HepG2 (cell line): ENCODE measurements around the gene SLC39A1.

Experiments used
- CTCF ChIP-seq: sonication (generic); formaldehyde crosslinking; IDR thresholded peaks from 2 replicates; pipeline ENCODE4 v1.5.0; 2020; ENCODE audit warnings: mild to moderate bottlenecking, missing genetic modification reagents, moderate library complexity
- ESRRA ChIP-seq: sonication (generic); formaldehyde crosslinking; IDR thresholded peaks from 2 replicates; pipeline ENCODE4 v1.5.1; 2020; ENCODE audit warnings: mild to moderate bottlenecking, low read depth, missing genetic modification reagents
- IKZF1 ChIP-seq: fragments of 450-650 bp; IDR thresholded peaks from 2 replicates; pipeline ENCODE4 v1.7.1; 2016
- KLF9 ChIP-seq: IDR thresholded peaks from 2 replicates; pipeline ENCODE4 v1.6.1; 2016; ENCODE audit warnings: low read depth
- TAF1 ChIP-seq: sonication (generic); formaldehyde crosslinking; IDR thresholded peaks from 2 replicates; pipeline ENCODE4 v1.4.0; 2020; ENCODE audit warnings: missing genetic modification reagents
- TRIM24 ChIP-seq: sonication (generic); formaldehyde crosslinking; IDR thresholded peaks from 2 replicates; pipeline ENCODE4 v1.8.0; 2022; ENCODE audit warnings: mild to moderate bottlenecking, missing genetic modification reagents
- ZBTB38 ChIP-seq: sonication (generic); formaldehyde crosslinking; IDR thresholded peaks from 2 replicates; pipeline ENCODE4 v1.5.1; 2020; ENCODE audit warnings: mild to moderate bottlenecking, missing genetic modification reagents
- ZFP36L2 ChIP-seq: sonication (generic); formaldehyde crosslinking; IDR thresholded peaks from 2 replicates; pipeline ENCODE4 v1.4.0; 2020; ENCODE audit warnings: missing genetic modification reagents
- ZNF326 ChIP-seq: sonication (generic); formaldehyde crosslinking; IDR thresholded peaks from 2 replicates; pipeline ENCODE4 v1.4.0; 2020; ENCODE audit warnings: missing genetic modification reagents, borderline replicate concordance
- TF ChIP-seq, protein P1 (sequence below): sonication (generic); formaldehyde crosslinking; IDR thresholded peaks from 2 replicates; pipeline ENCODE4 v1.8.0; 2022; ENCODE audit warnings: missing genetic modification reagents, mild to moderate bottlenecking, inconsistent platforms, borderline replicate concordance
- TF ChIP-seq, protein P2 (sequence below): sonication (generic); formaldehyde crosslinking; IDR thresholded peaks from one replicate; pipeline ENCODE4 v1.5.1; 2020; ENCODE audit warnings: mild to moderate bottlenecking, missing genetic modification reagents; ENCODE audit errors: not compliant biosample characterization

- TF ChIP-seq CTCF (CRISPR knock-in tag) (no peak), ZBTB38 (no peak), ESRRA (no peak), IKZF1 (no peak), TAF1 (CRISPR knock-in tag) (no peak), ZNF326 (CRISPR knock-in tag) (no peak), ZFP36L2 (CRISPR knock-in tag) (no peak), TRIM24 (CRISPR knock-in tag) (no peak), KLF9 (CRISPR knock-in tag) (no peak)
- TF ChIP-seq, protein P1, sequence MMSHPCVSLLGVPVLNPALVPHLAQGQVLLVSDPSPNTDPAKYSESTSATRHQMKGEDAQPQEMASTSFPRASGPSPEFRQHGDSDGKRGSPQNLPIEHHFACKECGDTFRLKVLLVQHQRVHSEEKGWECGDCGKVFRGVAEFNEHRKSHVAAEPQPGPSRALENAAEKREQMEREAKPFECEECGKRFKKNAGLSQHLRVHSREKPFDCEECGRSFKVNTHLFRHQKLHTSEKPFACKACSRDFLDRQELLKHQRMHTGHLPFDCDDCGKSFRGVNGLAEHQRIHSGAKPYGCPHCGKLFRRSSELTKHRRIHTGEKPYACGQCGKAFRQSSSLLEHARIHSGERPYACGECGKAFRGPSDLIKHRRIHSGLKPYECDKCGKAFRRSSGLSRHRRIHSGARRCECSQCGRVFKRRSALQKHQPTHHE: no peak
- TF ChIP-seq, protein P2, sequence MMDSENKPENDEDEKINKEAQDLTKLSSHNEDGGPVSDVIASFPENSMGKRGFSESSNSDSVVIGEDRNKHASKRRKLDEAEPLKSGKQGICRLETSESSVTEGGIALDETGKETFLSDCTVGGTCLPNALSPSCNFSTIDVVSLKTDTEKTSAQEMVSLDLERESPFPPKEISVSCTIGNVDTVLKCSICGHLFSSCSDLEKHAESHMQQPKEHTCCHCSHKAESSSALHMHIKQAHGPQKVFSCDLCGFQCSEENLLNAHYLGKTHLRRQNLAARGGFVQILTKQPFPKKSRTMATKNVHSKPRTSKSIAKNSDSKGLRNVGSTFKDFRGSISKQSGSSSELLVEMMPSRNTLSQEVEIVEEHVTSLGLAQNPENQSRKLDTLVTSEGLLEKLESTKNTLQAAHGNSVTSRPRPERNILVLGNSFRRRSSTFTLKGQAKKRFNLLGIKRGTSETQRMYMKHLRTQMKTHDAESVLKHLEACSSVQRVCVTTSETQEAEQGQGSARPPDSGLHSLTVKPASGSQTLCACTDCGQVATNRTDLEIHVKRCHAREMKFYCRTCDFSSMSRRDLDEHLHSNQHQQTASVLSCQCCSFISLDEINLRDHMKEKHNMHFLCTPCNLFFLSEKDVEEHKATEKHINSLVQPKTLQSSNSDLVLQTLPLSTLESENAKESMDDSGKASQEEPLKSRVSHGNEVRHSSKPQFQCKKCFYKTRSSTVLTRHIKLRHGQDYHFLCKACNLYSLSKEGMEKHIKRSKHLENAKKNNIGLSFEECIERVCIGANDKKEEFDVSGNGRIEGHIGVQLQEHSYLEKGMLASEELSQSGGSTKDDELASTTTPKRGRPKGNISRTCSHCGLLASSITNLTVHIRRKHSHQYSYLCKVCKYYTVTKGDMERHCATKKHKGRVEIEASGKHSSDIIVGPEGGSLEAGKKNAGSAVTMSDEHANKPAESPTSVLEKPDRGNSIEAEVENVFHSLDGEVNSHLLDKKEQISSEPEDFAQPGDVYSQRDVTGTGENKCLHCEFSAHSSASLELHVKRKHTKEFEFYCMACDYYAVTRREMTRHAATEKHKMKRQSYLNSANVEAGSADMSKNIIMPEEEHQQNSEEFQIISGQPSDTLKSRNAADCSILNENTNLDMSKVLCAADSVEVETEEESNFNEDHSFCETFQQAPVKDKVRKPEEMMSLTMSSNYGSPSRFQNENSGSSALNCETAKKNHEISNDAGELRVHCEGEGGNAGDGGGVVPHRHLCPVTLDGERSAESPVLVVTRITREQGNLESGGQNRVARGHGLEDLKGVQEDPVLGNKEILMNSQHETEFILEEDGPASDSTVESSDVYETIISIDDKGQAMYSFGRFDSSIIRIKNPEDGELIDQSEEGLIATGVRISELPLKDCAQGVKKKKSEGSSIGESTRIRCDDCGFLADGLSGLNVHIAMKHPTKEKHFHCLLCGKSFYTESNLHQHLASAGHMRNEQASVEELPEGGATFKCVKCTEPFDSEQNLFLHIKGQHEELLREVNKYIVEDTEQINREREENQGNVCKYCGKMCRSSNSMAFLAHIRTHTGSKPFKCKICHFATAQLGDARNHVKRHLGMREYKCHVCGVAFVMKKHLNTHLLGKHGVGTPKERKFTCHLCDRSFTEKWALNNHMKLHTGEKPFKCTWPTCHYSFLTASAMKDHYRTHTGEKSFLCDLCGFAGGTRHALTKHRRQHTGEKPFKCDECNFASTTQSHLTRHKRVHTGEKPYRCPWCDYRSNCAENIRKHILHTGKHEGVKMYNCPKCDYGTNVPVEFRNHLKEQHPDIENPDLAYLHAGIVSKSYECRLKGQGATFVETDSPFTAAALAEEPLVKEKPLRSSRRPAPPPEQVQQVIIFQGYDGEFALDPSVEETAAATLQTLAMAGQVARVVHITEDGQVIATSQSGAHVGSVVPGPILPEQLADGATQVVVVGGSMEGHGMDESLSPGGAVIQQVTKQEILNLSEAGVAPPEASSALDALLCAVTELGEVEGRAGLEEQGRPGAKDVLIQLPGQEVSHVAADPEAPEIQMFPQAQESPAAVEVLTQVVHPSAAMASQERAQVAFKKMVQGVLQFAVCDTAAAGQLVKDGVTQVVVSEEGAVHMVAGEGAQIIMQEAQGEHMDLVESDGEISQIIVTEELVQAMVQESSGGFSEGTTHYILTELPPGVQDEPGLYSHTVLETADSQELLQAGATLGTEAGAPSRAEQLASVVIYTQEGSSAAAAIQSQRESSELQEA (CRISPR knock-in tag): no peak
Observed at GRCh38 chr1:153959454-153959853, 3.9 kb downstream of the SLC39A1 start.
